Measurements from ENCODE around the gene EPHA6. TPM values are rescaled to one million over a fixed set of nuclear protein-coding genes. Genes with fewer than 3 reads are reported as not detected.

EPHA6 gene
- total RNA-seq: not detected

DNA sequence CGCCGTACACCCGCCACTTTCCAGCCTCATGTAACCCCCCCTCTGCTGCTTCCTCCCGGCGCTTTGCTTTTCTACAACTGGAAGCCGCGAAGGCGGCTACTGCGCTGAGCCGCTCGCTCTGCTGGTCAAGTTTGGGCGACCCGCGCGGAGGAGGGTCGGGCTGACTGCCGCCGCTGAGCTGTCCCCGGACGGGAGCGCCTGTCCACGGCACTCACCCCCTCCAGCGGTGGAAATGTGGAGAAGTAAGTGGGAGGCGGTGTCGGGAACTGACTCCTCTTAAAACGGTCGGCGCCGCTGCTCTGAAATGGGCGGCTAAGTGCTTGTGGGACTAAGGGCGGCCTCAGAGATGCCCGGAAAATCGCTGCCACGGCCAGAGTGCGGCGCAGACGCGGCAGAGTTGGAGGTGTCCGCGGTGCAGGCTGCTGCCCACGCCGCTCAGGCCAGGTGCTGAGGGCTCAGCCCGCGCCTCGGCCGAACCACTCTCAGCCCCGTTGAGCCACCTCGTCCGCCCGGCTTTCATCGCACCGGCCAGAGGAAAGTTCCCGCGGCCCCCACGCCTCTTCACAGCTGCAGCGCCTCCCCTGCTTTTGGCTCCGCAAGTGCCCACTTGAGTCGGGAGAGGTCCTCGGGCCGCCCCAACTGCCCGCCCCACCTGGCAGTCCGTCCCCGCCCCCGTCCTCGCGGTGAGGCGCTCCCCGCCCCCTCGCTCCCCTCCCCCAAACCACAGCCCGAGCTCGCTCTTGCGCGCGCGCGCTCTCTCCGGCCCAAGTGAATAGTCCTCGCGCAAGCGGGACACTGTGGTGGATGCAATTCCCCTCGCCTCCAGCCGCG lies at the start of gene EPHA6:
Gene EPHA6 (plus strand): TSS at position 775 of the 831 bp plus-strand sequence.
- Mint-ChIP-seq H3K9me3 (no peaks in the 10 kb centered on the region), H3K36me3 (no peaks in the 10 kb centered on the region), H3K27ac (no peak within 1 kb of the TSS), H3K27me3 (peaks cover 32% of the 10 kb centered on the region), H3K4me3 (peak within 1 kb of the TSS; percentile 60), H3K4me1 (ENCODE audit: low read depth) (peaks cover 8% of the 10 kb centered on the region)
- POLR2A ChIA-PET: no interaction called here
- DNase-seq: peak; percentile 20
- CTCF ChIA-PET: no interaction called here
- intact Hi-C loops (cut with micrococcal nuclease): no loop called here

DNA sequence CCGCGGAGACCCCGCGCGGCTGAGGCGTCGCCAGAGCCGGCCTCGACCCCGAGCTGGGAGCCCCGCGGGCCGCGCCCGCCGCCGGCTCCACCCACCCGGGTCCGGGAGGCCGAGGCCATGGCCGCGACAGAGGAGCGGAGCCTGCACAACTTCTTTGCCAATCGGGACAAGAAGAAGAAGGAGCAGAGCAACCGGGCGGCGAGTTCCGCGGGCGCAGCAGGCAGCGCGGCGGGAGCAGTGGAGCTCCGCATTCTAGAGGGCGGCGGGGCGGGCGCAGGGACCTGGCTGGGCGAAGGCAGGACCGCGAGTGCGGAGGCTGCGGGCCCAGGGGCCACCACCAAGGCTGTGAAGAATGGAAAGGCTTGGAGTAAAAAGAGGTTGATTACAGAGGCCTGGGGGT lies 37.6 kb upstream of the EPHA6 start:
- POLR2A ChIA-PET: no interaction called here

DNA sequence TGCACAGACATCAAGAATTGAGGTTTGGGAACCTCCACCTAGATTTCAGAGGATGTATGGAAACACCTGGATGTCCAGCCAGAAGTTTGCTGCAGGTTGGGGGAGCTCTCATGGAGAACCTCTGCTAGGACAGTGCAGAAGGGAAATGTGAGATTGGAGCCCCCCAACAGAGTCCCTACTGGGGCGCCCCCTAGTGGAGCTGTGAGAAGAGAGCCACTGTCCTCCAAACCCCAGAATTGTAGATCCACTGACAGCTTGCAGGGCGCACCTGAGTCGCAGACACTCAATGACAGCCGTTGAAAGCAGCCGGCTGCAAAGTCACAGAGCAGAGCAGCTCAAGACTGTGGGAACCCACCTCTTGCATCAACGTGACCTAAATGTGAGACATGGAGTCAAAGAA lies 34.6 kb upstream of the EPHA6 start:
- H3K4me3 Mint-ChIP-seq: no peak overlapping the region
- H3K27ac Mint-ChIP-seq: no peak overlapping the region
- POLR2A ChIA-PET: no interaction called here
- H3K27me3 Mint-ChIP-seq: no peaks in the 10 kb centered on the region
- CTCF ChIA-PET: no interaction called here
- no peaks in the 10 kb centered on the region for H3K36me3 Mint-ChIP-seq
- DNase-seq: no peak
- H3K4me1 Mint-ChIP-seq (ENCODE audit: low read depth): no peaks in the 10 kb centered on the region
- intact Hi-C loops (cut with micrococcal nuclease): no loop called here
- peaks cover 32% of the 10 kb centered on the region for H3K9me3 Mint-ChIP-seq

More for the DNA sequence above, 37.6 kb upstream of the EPHA6 start:
- CTCF ChIA-PET: no interaction called here
- intact Hi-C loops (cut with micrococcal nuclease): no loop called here
- DNase-seq: no peak
- Mint-ChIP-seq H3K4me3 (no peak overlapping the region), H3K36me3 (no peaks in the 10 kb centered on the region), H3K27me3 (no peaks in the 10 kb centered on the region), H3K4me1 (ENCODE audit: low read depth) (no peaks in the 10 kb centered on the region), H3K9me3 (peaks cover 38% of the 10 kb centered on the region), H3K27ac (no peak overlapping the region)

- Mint-ChIP-seq H3K27ac (no peak overlapping the region), H3K4me1 (ENCODE audit: low read depth) (no peaks in the 10 kb centered on the region), H3K36me3 (no peaks in the 10 kb centered on the region), H3K27me3 (peaks cover 2% of the 10 kb centered on the region), H3K9me3 (no peaks in the 10 kb centered on the region), H3K4me3 (no peak overlapping the region)
- intact Hi-C loops (cut with micrococcal nuclease): no loop called here
- no peak for DNase-seq
- ChIA-PET CTCF (no interaction called here), POLR2A (no interaction called here)
Measured at GRCh38 chr3:96796101-96796500, 18.3 kb upstream of the EPHA6 start.

DNA sequence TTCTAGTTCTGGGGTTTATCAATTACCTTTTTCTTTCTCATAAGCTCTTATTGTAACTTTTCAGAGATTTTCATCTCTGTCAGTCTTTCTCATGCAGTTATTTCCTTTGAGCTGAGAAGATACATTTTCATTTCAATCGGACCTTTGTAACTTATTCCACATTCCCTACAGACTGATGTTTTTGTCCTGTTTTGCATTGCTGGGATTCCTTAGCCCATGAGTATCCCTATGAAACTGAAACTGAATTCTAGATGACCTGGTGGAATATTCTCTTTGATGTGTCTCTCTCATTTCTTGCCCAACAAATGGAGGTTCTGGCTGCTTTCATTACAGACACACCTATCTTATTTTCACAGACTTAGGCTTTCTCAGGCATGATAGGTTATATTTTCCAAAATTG lies 10.5 kb upstream of the EPHA6 start:
- Mint-ChIP-seq H3K36me3 (no peaks in the 10 kb centered on the region), H3K4me1 (ENCODE audit: low read depth) (no peaks in the 10 kb centered on the region), H3K27ac (no peak overlapping the region), H3K4me3 (no peak overlapping the region), H3K27me3 (no peaks in the 10 kb centered on the region), H3K9me3 (no peaks in the 10 kb centered on the region)
- ChIA-PET CTCF (no interaction called here), POLR2A (no interaction called here)
- DNase-seq: no peak
- intact Hi-C loops (cut with micrococcal nuclease): no loop called here

- CTCF ChIA-PET: no interaction called here
- H3K36me3 Mint-ChIP-seq: no peaks in the 10 kb centered on the region
- no peaks in the 10 kb centered on the region for H3K27me3 Mint-ChIP-seq
- intact Hi-C loops (cut with micrococcal nuclease): no loop called here
- no peaks in the 10 kb centered on the region for H3K4me1 Mint-ChIP-seq (ENCODE audit: low read depth)
- no peak overlapping the region for H3K4me3 Mint-ChIP-seq
- H3K27ac Mint-ChIP-seq: no peak overlapping the region
- POLR2A ChIA-PET: no interaction called here
- no peaks in the 10 kb centered on the region for H3K9me3 Mint-ChIP-seq
- no peak for DNase-seq
Measured at GRCh38 chr3:96806341-96806740, 8.1 kb upstream of the EPHA6 start.

DNA sequence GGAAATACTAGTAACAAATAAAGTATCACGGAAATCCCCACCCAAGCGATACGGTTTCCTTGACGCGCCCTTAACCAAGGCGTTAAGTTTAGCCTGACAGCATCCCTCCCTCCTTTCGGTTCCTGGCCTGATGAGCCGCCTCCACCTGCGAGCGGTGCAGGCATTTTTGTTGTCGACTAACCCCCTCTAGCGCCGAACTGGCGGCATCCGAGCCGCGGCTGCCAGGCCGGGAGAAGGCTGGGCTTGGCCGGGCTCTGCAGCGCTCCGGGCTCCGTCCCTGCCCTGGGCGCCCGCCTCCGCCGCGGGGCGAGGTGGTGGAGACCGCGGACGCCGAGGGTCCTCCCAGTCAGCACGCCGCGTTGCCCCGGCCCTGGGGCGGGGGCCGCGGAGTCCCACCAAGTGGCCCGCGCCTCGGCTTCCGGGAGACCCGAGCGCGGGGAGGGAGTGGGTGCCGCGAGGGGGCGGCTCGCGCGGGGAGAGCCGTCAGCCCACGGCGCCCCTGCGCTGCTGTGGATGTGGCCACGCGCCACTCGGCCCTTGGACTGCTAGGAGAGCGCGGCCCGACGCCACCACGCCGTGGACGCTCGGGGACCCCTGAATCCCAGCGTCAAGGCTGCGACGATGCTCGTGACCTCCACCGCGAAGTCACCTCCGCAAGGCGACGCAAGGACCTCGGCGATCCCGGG lies 1.1 kb upstream of the EPHA6 start:
- no peaks in the 10 kb centered on the region for H3K9me3 Mint-ChIP-seq
- DNase-seq: peak; percentile 80
- H3K36me3 Mint-ChIP-seq: no peaks in the 10 kb centered on the region
- peak overlapping the region; percentile 33 for H3K4me3 Mint-ChIP-seq
- peaks cover 32% of the 10 kb centered on the region for H3K27me3 Mint-ChIP-seq
- no peak overlapping the region for H3K27ac Mint-ChIP-seq
- intact Hi-C loops (cut with micrococcal nuclease): no loop called here
- ChIA-PET CTCF (no interaction called here), POLR2A (no interaction called here)
- peaks cover 8% of the 10 kb centered on the region for H3K4me1 Mint-ChIP-seq (ENCODE audit: low read depth)

DNA sequence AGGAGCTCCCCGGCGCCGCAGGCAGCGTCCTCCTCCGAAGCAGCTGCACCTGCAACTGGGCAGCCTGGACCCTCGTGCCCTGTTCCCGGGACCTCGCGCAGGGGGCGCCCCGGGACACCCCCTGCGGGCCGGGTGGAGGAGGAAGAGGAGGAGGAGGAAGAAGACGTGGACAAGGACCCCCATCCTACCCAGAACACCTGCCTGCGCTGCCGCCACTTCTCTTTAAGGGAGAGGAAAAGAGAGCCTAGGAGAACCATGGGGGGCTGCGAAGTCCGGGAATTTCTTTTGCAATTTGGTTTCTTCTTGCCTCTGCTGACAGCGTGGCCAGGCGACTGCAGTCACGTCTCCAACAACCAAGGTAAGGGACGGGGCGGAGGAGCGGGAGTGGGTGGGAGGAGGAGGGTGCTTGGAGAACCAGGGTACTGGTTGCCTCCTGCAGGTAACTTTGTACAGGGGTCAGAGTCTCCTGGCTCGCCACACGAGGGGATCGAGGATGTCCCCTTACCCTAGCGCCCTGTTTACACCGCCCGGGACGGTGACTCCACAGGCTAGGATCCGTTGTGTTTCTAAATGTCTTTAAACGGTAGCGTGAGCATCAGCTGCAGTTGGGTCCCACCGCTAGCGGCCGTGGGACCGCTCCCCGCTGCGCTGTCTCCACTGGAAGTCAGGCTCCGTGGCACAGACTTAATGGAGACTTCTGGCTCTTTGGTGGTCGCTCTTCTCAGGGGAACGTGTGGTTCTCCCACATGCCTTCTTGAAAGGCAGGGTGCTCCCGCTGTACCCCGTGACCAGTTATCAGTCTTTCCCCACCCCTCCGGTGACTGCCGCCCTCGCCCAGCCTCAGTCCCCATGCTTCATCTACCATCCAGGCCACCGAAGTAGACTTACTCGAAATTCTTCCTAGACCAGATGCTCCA lies 515 bp downstream of the EPHA6 start:
- Mint-ChIP-seq H3K27ac (no peak overlapping the region), H3K36me3 (no peaks in the 10 kb centered on the region), H3K4me1 (ENCODE audit: low read depth) (peaks cover 8% of the 10 kb centered on the region), H3K4me3 (no peak overlapping the region), H3K9me3 (no peaks in the 10 kb centered on the region), H3K27me3 (peaks cover 32% of the 10 kb centered on the region)
- DNase-seq: no peak
- intact Hi-C loops (cut with micrococcal nuclease): no loop called here
- ChIA-PET CTCF (no interaction called here), POLR2A (no interaction called here)

DNA sequence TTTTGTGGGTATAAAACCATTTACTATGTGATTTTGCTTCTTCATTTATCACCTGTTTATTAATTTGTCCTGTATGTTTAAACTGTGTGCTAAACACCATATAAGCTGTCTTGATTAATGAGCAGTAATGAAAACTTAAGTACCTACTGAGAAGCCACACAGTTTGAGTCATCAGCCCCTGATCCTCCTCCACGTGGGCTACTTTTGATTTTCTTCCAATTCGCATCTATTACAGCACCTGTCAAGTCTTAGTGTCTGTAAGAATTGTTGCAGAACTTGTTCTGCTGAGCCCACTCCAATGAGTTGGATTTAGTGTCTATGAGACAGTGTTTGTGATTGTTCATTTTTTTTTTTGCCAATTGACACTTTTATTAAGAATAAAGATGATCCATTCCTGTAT lies 16.8 kb downstream of the EPHA6 start:
- ChIA-PET POLR2A (no interaction called here), CTCF (no interaction called here)
- Mint-ChIP-seq H3K9me3 (no peaks in the 10 kb centered on the region), H3K27ac (no peak overlapping the region), H3K4me1 (ENCODE audit: low read depth) (no peaks in the 10 kb centered on the region), H3K36me3 (no peaks in the 10 kb centered on the region), H3K27me3 (no peaks in the 10 kb centered on the region), H3K4me3 (no peak overlapping the region)
- intact Hi-C loops (cut with micrococcal nuclease): no loop called here
- no peak for DNase-seq

DNA sequence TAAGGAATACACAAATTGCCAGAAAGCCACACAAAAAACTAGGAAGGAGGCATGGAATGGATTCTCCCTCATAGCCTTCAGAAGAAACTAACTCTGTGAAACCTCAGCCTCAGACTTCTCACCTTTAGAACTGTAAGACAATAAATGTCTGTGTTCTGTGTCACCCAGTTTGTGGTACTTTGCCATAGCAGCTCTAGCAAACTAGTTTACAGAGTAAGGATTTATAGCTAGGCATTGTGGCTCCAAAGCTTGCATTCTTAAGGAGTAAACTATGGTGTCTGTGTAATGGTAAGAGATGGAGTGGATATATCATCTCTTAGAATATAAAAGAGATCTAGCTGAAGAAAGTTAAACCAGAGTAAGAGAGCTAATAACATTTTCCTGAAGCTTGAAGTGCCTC lies 18.9 kb downstream of the EPHA6 start:
- intact Hi-C loops (cut with micrococcal nuclease): no loop called here
- DNase-seq: no peak
- no peaks in the 10 kb centered on the region for H3K9me3 Mint-ChIP-seq
- H3K27me3 Mint-ChIP-seq: no peaks in the 10 kb centered on the region
- no peak overlapping the region for H3K27ac Mint-ChIP-seq
- no peak overlapping the region for H3K4me3 Mint-ChIP-seq
- ChIA-PET POLR2A (no interaction called here), CTCF (no interaction called here)
- no peaks in the 10 kb centered on the region for H3K36me3 Mint-ChIP-seq
- H3K4me1 Mint-ChIP-seq (ENCODE audit: low read depth): no peaks in the 10 kb centered on the region

- Mint-ChIP-seq H3K4me3 (no peak overlapping the region), H3K4me1 (ENCODE audit: low read depth) (no peaks in the 10 kb centered on the region), H3K27me3 (no peaks in the 10 kb centered on the region), H3K27ac (no peak overlapping the region), H3K9me3 (no peaks in the 10 kb centered on the region), H3K36me3 (no peaks in the 10 kb centered on the region)
- POLR2A ChIA-PET: no interaction called here
- intact Hi-C loops (cut with micrococcal nuclease): no loop called here
- DNase-seq: no peak
- CTCF ChIA-PET: no interaction called here
Measured at GRCh38 chr3:96836153-96836915, 21.9 kb downstream of the EPHA6 start.
